B cell (primary cell): ENCODE measurements around the gene TRIO.

ENCODE experiments used
- EZH2 ChIP-seq: IDR thresholded peaks from 2 replicates; pipeline ENCODE4 v1.6.1; 2012; ENCODE audit warnings: borderline replicate concordance, low read depth, mild to moderate bottlenecking, moderate library complexity, low read length; ENCODE audit not compliant: insufficient read depth, poor library complexity, severe bottlenecking
- TF ChIP-seq, protein P1 (sequence below): fragments of 200-600 bp; IDR thresholded peaks from one replicate; pipeline ENCODE4 v1.8.0; 2022; ENCODE audit warnings: antibody characterized with exemption, mild to moderate bottlenecking

DNA sequence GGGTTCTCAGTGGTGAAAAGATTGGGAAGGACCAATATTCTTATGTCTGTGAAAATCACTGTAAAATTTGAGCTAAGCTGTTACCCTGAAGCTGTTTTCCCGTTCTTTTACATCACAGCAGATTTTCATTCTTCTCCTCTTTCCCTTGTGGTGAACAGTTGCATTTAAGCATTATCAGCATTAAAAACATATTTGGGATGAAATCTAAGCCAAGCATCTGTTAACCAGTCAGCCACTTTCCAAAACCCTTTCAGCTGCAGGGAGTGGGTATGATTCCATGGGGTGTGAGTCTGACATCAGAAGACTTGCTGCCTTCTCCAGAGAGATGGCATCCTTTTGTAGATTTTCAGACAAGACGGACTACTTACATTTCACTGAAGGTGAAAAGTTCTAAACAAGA lies 97.2 kb downstream of the TRIO start:
- TF ChIP-seq, protein P1, sequence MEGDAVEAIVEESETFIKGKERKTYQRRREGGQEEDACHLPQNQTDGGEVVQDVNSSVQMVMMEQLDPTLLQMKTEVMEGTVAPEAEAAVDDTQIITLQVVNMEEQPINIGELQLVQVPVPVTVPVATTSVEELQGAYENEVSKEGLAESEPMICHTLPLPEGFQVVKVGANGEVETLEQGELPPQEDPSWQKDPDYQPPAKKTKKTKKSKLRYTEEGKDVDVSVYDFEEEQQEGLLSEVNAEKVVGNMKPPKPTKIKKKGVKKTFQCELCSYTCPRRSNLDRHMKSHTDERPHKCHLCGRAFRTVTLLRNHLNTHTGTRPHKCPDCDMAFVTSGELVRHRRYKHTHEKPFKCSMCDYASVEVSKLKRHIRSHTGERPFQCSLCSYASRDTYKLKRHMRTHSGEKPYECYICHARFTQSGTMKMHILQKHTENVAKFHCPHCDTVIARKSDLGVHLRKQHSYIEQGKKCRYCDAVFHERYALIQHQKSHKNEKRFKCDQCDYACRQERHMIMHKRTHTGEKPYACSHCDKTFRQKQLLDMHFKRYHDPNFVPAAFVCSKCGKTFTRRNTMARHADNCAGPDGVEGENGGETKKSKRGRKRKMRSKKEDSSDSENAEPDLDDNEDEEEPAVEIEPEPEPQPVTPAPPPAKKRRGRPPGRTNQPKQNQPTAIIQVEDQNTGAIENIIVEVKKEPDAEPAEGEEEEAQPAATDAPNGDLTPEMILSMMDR, result no peak
- no peak for TF ChIP-seq EZH2
